GM21717 (cell line): ENCODE measurements around the gene CFAP43.
"Not testable (repeated sequence)": the region's sequence is repeated elsewhere in the genome, so short reads cannot be mapped to it uniquely, and the experiment has no call there.

Experiments
- ATAC-seq: cut with Tn5 transposase; IDR thresholded peaks from one replicate; pipeline ENCODE4 v1.9.1; 2021; ENCODE audit warnings: mild to moderate bottlenecking, moderate library complexity; ENCODE audit not compliant: unreplicated experiment

Gene CFAP43

DNA sequence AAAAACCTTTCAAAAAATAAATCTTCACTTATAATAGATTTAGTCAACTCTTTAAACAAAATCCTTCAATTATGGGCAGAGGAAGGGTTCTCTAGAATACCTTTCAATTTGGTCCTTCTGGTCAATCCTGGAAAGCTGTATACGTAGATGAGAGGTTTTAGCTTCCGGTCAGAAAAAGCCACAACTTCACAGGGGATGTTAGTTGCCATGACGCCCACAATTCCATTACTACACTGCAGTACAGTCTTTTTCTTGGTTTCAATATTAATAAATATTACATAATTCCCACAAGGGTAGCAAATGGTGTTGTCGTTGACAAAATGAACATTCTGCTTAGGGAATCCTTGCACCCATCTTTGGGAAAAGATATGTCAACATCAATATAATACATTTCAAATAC, 1.7 kb downstream of the CFAP43 start:
- ATAC-seq: no peak

DNA sequence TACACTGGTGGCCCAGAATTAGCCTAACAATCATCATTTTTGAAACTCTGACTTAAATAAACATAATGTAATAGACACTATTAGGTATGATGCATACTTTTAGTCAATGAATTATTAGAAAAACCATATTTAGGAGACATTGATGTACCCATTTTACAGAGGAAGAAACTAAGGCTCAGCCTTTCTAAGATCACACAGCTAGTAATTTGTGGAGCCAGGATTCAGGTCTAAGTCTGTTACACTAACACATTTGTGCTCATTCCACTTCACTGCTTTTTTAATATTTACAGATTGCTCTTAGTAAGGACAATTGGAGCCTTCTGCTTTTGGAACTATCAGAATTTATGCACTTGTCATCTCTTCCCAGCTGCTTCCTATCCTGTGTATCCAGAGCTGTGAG, 8.9 kb downstream of the CFAP43 start:
- ATAC-seq: no peak

DNA sequence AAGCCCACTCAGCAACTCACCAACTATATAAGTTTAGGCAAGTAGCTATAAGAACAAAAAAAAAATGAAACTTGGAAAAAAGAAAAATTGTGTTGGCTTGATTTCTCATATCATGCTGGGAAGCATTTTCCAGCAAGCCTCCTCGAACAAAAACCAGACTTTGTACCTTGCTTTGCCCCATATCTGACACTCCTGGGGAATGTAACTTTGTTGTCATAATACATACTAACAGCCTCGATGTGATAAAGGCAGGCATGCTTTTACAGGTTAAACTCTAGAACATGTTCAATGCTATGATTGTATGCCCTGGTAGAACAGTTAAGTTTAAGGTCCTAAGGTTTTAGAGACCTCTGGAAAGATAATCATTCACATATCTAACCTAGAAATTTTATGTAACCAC, 11.6 kb downstream of the CFAP43 start:
- ATAC-seq: no peak

DNA sequence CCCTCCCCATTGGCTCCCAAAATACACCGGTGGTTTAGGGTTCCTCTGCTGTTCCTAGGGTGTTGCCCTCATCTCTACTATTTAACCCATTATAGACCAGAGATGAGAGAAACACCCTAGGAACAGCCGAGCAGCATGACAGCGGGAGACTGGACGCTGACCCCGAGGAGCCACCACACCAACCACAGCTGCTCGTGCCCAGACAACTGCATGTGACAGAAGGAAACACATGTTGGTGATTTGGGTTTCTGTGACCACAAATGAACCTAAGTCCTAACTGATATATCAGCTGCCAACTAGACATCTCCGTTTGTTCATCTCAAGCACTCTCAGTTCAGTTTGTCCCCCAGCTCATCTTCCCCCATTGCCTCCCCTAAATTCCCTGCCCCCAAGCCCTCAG, 13.4 kb downstream of the CFAP43 start:
- no peak for ATAC-seq

DNA sequence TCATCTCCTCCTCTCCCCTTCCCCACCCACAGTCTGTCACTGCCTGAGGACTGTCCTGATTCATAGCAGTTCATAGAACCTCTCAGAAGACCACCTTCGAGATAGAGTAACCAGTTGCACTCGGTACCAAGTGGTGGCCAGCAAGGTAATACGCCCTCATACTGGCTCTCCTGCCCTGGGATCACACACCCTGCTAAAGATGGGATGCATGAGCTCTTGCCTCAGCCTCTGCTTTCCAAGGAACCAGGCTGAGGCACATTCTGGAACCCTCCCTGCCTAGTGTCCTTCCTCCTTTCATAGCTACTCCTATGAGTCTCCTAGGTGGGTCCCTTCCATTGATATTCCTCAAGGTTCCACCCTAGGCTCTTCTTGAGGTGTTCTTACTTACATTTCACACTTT, 15.5 kb downstream of the CFAP43 start:
- no peak for ATAC-seq

DNA sequence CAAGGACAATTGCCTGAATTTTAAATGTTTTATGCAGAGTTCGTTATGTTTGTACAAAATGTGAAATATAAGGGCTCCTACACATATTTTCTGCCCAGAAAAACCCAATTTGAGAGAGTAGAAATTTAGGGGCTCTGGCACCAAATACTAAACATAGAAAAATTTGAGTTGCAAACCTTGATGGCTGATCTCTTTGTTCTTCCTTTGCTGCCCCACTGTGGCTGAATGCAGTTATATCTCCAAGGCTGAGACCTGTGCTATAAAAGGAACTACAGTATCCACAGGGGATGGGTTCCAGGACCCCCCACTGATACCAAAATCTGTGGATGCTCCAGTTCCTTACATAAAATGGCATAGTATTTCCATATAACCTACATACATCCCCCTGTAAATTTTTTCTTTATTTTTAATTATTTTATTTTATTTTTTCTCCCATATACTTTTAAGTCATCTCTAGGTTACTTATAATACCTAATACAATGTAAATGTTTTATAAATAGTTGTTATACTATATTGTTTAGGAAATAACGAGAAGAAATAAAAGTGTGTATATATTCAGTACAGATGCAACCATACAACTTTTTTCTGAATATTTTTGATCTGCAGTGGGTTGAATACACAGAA, 22.5 kb downstream of the CFAP43 start:
- ATAC-seq: no peak

DNA sequence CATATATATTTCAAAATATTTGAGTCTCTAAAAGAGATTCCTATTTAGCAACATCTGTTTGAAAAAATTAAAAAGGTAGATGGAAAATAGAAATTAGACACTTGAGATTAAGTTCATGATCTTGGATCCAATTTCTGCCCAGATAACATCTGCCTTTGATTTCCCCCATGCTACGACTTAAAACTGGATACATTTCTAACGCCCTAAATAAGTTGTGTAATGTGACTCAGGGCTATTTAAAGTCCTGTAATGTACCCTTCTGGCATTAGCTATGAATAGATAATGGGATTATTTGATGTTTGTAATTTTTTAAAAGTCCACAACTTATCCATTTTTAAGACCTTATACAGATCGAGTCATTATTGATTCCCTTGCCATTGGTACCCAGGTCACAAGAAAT, 23.4 kb downstream of the CFAP43 start:
- ATAC-seq: no peak

DNA sequence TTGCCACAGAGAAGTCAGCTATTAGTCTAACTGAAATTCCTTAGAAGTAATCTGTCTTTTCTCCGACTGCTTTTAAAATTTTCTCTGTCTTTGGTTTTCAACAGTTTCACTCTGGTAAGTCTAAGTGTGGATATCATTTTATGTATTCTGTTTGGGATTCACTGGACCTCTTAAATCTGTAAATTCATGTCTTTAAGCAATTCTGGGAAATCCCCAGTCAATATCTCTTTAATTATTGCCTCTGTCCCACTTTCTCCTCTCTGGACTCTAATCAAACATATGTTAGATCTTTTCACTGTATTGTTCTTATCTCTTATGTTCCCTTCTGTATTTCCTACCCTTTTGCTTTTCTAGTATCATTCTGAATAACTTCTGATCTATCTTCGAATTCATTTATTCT, 29.9 kb downstream of the CFAP43 start:
- no peak for ATAC-seq

DNA sequence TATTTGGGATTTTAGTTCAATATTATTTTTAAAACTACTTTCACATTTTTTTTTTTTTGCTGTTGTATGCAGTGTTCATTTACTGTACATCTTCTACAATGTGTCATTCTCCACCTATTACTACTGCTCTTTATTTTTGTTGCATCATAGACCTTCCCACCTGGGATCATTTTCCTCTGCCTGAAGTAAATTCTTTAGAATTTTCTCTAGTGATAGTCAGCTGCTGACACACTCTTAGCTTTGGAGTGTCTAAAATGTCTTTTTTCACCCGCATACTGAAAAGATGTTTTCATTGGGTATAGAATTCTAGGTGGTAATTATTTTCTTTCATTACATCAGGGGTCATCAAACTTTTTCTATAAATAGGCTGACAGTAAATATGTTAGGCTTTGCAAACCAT, 30.5 kb downstream of the CFAP43 start:
- no peak for ATAC-seq

DNA sequence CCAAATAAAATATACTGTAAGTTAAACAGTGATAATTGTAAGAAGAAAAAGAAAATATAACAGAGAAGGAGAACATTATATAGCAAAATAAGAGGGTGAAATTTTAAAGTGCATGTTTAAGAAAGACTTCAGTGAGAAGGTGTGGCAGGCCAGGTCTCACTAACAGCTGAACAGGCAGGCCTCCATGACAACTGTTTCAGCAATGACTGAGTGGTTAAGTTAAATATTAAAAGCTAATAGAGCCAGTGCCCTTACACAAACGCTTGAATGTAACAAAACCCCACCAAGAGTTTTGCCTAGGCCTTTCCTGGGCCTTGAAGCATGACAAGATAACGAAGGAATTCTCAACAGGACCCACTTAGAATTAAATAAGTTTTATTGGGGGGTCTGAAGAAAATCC, 32.6 kb downstream of the CFAP43 start:
- ATAC-seq: no peak

DNA sequence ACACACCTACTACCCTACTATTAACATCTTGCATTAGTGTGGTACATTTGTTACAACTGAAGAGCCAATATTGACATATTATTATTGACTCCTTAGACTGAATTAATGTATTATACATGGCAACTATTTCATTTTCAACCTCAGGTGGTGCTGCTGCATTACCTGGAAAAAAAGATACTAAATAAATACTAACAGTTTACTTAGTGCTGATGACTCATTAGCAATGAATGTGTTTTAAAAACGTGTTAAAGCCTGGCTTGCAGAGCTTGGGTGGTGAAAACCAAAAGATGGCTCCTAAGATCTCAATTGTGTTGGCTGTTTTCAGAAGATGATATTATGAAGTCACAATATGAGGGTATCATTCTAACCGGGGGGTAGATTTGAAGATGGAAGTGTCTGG, 34.8 kb downstream of the CFAP43 start:
- ATAC-seq: no peak

DNA sequence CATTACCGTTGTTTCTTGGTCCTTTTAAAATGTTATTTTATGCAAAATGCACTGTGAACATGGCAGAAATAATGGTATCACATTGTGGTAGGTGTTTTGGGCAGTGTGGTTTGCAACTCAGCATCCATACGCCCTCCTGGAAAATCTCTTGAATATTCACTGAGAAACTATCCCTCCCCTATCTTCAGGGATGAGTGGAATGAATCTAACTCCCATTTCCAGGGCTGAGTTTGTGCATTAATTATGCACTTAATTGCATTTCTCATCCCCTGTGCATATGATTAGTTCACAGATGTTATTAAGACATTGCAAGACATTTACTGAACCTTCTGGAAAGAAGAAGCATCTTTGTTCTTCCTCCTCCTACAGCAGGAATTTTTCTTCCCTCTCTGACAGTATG, 36.5 kb downstream of the CFAP43 start:
- no peak for ATAC-seq

DNA sequence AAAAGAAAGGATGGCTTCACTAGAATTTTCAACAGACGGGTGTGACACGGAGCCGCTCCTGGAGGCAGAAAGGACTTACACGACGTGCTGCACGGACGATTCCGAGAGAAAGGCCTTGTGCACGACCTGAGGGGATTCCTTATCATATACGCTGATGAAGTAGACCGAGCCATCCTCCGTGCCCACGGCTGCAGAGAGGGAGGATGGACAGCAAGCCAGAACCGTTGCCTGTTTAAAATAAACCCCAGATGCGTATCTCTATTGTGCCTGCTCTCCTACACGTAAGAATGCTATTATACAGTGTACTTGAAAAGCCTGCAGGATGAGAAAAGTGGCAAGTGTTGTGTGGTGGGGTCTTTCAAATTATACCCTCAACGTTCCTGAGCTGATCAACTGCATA, 38.4 kb downstream of the CFAP43 start:
- no peak for ATAC-seq

DNA sequence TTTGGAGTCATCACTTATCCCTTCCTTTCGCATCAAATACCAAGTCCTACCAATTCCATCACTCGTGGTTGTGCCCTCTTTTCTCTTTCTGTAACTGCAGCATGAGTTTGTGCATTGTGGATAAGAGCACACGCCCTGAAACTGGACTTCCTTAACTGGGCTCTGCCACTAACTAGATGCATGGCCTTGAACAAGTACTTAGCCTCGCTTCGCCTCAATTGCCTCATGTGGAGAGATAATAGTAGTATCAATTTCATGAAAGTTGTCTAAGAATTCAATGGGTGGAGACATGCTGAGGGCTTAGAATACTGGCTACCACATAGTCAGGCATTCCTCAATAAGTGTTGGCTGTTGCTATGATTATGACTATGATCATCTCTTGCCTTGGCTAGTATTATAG, 41.5 kb downstream of the CFAP43 start:
- ATAC-seq: no peak

DNA sequence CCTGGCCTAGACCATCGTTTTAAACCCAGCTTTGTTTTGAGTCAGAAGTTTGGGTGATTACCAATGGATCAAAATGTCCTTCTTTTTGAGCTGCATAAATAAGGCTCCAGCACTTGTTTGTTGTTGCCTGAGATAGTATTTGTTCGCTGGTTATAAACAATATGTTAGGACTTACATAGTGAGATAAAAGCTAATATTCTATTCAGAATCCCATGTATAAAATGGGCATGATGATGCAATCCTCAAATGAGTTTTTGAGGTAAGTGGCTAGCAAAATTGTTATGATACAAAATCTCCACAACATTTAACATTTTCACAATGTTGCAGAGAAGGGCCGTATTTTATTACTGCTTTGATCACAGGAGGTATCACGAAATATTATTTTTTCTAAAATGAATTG, 48.5 kb downstream of the CFAP43 start:
- ATAC-seq: no peak

DNA sequence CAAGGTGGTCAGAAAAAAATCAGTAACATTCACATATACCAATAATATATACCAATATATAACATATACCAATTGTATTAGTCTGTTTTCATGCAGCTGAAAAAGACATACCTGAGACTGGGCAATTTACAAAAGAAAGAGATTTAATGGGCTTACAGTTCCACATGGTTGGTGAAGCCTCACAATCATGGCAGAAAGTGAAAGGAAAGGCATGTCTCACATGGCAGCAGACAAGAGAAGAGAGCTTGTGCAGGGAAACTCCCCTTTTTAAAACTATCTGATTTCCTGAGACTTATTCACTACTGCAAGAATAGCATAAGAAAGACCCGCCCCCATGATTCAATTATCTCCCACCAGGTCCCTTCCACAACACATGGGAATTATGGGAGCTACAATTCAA, 58.0 kb downstream of the CFAP43 start:
- not testable (repeated sequence) for ATAC-seq

DNA sequence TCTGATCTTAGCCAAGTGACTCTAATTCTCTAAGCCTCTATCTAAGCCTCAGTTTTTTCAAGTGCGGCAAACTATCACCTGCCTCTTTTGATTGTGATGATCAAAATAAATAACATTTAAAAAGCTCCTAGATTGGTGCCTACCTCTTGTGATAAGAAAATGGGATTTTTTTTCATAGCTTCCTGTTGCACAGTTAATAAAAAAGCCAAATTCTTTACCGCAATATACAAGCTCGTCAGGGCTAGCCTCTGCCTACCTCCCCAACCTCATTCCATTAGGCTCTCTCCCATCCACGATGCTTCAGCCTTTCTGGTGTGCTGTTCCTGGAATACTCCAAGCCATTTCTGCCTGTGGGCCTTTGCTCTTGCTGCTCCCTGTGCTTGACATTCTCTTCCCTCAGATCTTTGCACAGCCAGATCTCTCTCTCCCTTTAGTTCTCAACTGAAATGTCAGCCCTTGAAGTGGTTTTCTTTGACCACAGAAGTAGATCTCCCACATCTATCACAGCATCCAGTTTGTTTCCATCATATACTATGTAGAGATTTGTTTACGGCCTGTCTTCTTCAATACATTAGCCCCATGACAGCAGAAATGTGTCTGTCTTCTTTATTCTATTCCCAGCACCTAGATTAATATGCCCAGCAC, 61.4 kb downstream of the CFAP43 start:
- ATAC-seq: no peak

DNA sequence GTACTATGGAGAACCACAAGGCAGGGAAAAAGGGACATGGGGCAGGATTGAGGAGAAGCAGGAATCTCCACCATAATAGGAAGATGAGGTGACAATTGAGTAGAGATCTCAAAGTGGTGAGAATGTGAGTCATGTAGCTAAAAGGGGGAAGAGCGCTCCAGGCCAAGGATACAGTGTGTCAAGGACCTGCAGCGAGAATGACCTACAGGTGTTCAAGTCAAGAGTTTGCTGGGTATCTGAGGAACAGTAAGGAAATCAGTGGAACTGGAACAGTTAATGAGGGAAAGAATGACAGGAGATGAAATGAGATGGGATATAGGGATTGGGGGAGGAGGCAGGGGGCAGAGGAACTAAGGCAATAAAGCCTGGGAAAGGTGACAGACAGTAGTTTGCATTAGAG, 76.6 kb downstream of the CFAP43 start:
- no peak for ATAC-seq

DNA sequence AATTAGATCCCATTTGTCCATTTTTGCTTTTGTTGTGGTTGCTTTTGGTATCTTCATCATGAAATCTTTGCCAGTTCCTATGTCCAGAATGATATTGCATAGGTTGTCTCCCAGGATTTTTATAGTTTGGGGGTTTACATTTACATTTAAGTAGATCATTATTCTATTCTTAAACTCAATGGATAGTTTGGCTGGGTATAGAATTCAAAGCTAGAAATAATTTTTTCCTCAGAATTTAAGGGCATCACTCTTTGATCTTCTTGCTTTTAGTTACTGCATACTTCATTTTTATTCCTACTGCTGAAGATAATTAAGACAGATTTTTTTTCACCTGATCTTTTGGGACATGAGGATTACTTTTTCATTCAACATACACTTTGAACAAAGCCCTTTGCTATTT, 80.4 kb downstream of the CFAP43 start:
- ATAC-seq: no peak

DNA sequence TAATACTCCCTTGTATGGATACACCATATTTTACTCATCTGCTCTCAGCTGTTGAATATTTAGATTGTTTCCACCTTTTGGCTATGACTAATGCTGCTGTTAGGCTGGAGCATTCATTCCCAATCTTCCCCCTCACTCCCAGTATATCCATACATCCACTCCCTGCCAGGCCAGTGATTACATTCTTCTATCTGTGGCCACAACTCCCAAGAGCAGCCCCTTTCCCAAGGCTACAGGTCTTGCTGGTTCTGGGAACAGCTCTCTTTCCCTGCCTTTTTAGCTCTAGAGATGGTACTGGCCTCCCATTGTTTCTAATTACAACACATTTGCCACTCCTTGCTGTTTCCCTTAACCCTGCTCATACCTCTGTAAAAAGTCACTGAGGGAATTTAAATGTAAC, 82.0 kb downstream of the CFAP43 start:
- no peak for ATAC-seq

DNA sequence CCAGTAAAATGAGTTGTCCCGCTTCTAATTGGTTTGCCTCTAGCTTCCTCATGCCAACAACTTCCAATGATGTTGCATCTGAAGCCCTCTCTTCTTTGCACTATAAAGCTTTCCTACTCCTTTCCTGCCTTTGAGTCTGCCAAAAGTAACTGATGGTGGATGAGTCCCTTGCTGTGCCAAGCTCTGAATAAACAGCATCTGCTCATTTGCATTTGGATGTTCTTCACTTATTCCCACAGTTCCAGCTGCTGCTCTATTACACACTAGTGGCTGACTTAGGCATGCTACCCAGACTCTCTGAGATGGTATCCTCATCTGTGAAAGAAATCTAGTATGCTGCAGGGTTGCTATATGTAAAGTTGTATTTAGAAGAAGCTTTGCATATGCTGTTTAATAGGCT, 85.3 kb downstream of the CFAP43 start:
- ATAC-seq: no peak

DNA sequence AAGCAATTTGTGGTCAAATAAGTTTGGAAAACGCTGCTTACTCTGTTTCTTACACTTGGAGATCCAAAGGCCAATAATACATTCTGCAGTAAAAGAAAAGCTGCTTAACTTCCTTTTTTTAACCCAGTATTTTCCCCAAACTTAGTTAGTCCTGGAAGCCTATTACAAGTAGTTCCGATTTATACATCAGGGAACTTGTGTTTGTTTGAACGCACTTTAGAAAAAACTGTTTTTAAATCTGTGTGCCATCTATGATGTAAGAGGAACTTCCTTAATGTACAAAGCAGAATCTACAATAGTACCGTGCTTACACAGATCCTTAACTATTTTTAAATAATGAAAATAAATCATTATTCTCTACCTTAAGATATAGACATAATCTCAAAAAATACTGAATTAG, 87.2 kb downstream of the CFAP43 start:
- no peak for ATAC-seq

DNA sequence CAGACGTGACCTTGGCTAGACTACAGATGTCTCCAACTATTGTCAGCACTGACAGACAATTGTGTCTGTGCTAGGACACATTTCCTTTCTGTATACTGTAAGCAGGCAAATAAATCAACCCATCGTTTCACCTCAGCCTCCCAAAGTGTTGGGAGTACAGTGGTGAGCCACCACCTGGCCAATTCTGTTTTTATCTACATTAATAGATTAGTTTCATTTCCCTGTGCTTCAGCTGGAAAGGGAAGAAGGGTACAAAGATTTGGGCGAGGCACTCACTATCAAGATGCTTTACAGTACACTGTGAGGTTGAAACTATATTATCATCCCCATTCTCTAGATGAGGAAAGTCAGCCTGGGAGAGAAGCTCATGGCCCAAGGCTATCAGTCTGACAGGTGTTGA, 88.3 kb downstream of the CFAP43 start:
- no peak for ATAC-seq
